Lung (tissue), 12 donors: ENCODE measurements around the gene KRTAP5-8. TPM values are rescaled to one million over a fixed set of nuclear protein-coding genes. Genes with fewer than 3 reads are reported as not detected.
A peak's percentile ranks its signal among the peaks of the same experiment; 100 is the strongest.
"Not testable (repeated sequence)": the region's sequence is repeated elsewhere in the genome, so short reads cannot be mapped to it uniquely, and the experiment has no call there.

ENCODE experiments used
- ATAC-seq: fragments of 200-7000 bp; cut with Tn5 transposase; one replicate; pipeline ENCODE4 v1.9.1; 2020; ENCODE audit warnings: moderate number of reproducible peaks; ENCODE audit not compliant: insufficient read depth, low FRiP score
- DNase-seq, 3 donors: peaks; one replicate each; pipeline ENCODE4 v3.0.0-alpha.2; 2013 to 2017
- H3K27ac ChIP-seq, 2 donors: one replicate each; pipeline ENCODE4 v1.5.1; 2013; ENCODE audit warnings: mild to moderate bottlenecking in 2 of 2, moderate library complexity in 2 of 2, control low read depth in 1 of 2, inconsistent platforms in 1 of 2, low read depth in 1 of 2, low read length in 1 of 2
- H3K27me3 ChIP-seq, 3 donors: one replicate each; pipeline ENCODE4 v1.5.1; 2013; ENCODE audit warnings: low read length in 2 of 3; ENCODE audit not compliant: control insufficient read depth in 3 of 3, insufficient read depth in 3 of 3
- H3K36me3 ChIP-seq, 4 donors: one replicate each; pipeline ENCODE4 v1.5.1; 2013; ENCODE audit warnings: low read length in 4 of 4, mild to moderate bottlenecking in 1 of 4, moderate library complexity in 1 of 4; ENCODE audit not compliant: control insufficient read depth in 4 of 4, insufficient read depth in 4 of 4
- H3K4me1 ChIP-seq, 5 donors: one replicate each; pipeline ENCODE4 v1.5.1; 2013; ENCODE audit warnings: low read length in 5 of 5, mild to moderate bottlenecking in 2 of 5, moderate library complexity in 1 of 5; ENCODE audit not compliant: control insufficient read depth in 5 of 5, insufficient read depth in 5 of 5
- H3K4me3 ChIP-seq: one replicate; pipeline ENCODE4 v1.5.1; 2013; ENCODE audit warnings: mild to moderate bottlenecking, control low read depth, moderate library complexity
- H3K9ac ChIP-seq, 2 donors: one replicate each; pipeline ENCODE4 v1.5.1; 2013; ENCODE audit warnings: low read length in 2 of 2, control low read depth in 1 of 2; ENCODE audit not compliant: insufficient read depth in 1 of 2
- H3K9me3 ChIP-seq, 4 donors: one replicate each; pipeline ENCODE4 v1.5.1; 2013; ENCODE audit warnings: low read length in 3 of 4, mild to moderate bottlenecking in 1 of 4, moderate library complexity in 1 of 4; ENCODE audit not compliant: control insufficient read depth in 4 of 4, insufficient read depth in 3 of 4
- CTCF ChIP-seq: IDR thresholded peaks from 2 replicates; pipeline ENCODE4 v1.5.1; 2012; ENCODE audit warnings: mild to moderate bottlenecking; ENCODE audit errors: control extremely low read depth, extremely low read depth
- WGBS, 2 donors: extraction: QIAGEN DNeasy Blood & Tissue Kit; methylation state at CpG; one replicate each; pipeline ENCODE4 v1.1.7; 2013; 5-methylcytosine and 5-hydroxymethylcytosine counted together
- polyA plus RNA-seq, 2 donors: library from polyadenylated mRNA; stranded (reverse); fragments of 200-250 nt; gene quantifications; one replicate each; pipeline ENCODE4 v1.2.1, GENCODE V29; 2013
- total RNA-seq, 2 donors: library from RNA; depleted of rRNA in 1 of 2; stranded (reverse); fragments of >200 nt in 1 of 2; gene quantifications; one replicate each; pipeline ENCODE4 v1.2.1, GENCODE V29; 2014 to 2021
- donor health status: control.
- donor health status: control.
- donor health status: Bipolar disorder and iron deficiency.
- donor health status: healthy.
- donor health status: DM: yes; HTN: yes; CAD: no.

Gene KRTAP5-8
- total and polyA plus RNA-seq, 4 donors = 0.03 to 0.34 (median 0.20) TPM; not detected in 1

GRCh38 chr11:71527576-71528210 lies 10.1 kb upstream of the KRTAP5-8 start:
- no peak for DNase-seq
- TF ChIP-seq CTCF = no peak
- Histone ChIP-seq H3K9ac (no peak overlapping the region), H3K4me3 (no peak overlapping the region), H3K36me3 (no peaks in the 10 kb centered on the region), H3K9me3 (no peaks in the 10 kb centered on the region), H3K27me3 (no peaks in the 10 kb centered on the region), H3K27ac (no peak overlapping the region), H3K4me1 (no peaks in the 10 kb centered on the region)
- WGBS, 2 donors = 89 to 90% methylated on average over 6 of the region's 6 CpGs
- no peak for ATAC-seq

GRCh38 chr11:71530602-71531001 lies 7.2 kb upstream of the KRTAP5-8 start:
- Histone ChIP-seq H3K27ac (no peak overlapping the region), H3K36me3 (no peaks in the 10 kb centered on the region), H3K9ac (no peak overlapping the region), H3K4me3 (no peak overlapping the region), H3K27me3 (no peaks in the 10 kb centered on the region), H3K9me3 (no peaks in the 10 kb centered on the region), H3K4me1 (no peaks in the 10 kb centered on the region)
- WGBS, 2 donors = 89 to 93% methylated on average over 11 of the region's 11 CpGs
- ATAC-seq (no peak), DNase-seq (no peak)
- TF ChIP-seq CTCF = no peak

- WGBS, 2 donors = 47 to 74% methylated on average over 10 of the region's 10 CpGs
- no peaks in the 10 kb centered on the region for H3K4me1 ChIP-seq
- no peak overlapping the region for H3K27ac ChIP-seq
- H3K4me3 ChIP-seq = no peak overlapping the region
- H3K36me3 ChIP-seq = no peaks in the 10 kb centered on the region
- no peaks in the 10 kb centered on the region for H3K9me3 ChIP-seq
- no peak for ATAC-seq
- TF ChIP-seq CTCF = no peak
- peak in 1 of 3 donors; percentile 32 for DNase-seq
- H3K9ac ChIP-seq = no peak overlapping the region
- H3K27me3 ChIP-seq = no peaks in the 10 kb centered on the region
These were observed 5.7 kb upstream of the KRTAP5-8 start for GRCh38 chr11:71532036-71532610.

GRCh38 chr11:71534711-71535608 lies 2.9 kb upstream of the KRTAP5-8 start:
- not testable (repeated sequence) for H3K9ac ChIP-seq, H3K27ac ChIP-seq, H3K4me3 ChIP-seq, ATAC-seq, H3K9me3 ChIP-seq, H3K27me3 ChIP-seq, H3K4me1 ChIP-seq, DNase-seq, H3K36me3 ChIP-seq
- WGBS, 2 donors = 74% methylated on average over 17 of the region's 17 CpGs
